22Rv1 (cell line): ENCODE results near the gene CACNA1C.

Source experiments
- CTCF ChIP-seq: fragments of 450-650 bp; IDR thresholded peaks from 2 replicates; pipeline ENCODE4 v1.5.1; 2017; ENCODE audit warnings: mild to moderate bottlenecking
- ZFX ChIP-seq: fragments of 450-650 bp; IDR thresholded peaks from 2 replicates; pipeline ENCODE4 v1.6.1; 2017; ENCODE audit warnings: antibody characterized with exemption, borderline replicate concordance

GRCh38 chr12:2691006-2691344 is 638.2 kb downstream of the CACNA1C start:
- TF ChIP-seq CTCF, result 0 out of 2 replicates have a peak, but pooled peaks have one; percentile 9
- TF ChIP-seq ZFX, result no peak
